Measurements from ENCODE around the gene IL10RB. TPM values are rescaled to one million over a fixed set of nuclear protein-coding genes. Genes with fewer than 3 reads are reported as not detected.

The IL10RB gene
- total RNA-seq, 1 experiment from 2014 or later, result 3.1 TPM

DNA sequence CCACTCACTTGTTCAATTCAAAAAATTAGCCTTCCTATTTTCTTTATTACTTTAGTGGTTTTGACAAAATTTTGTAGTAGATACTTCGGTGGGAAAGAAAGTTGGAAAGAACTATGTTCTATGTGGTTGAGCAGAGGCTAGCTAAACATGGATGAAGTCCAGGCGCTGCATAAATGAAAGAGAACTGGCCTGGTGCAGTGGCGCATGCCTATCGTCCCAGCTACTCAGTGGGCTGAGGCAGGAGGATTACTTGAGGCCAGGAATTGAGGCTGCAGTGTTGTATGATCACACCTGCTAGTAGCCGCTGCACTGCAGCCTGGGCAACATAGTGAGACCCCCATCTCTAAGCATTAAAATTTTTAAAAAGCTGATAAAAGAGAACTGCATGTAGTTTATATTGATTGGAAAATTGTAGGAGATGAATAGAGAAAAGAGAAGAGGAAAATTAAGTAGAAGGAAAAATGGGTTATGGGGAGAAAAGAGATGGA lies 79.6 kb downstream of the IL10RB start:
- Mint-ChIP-seq H3K4me1 (no peaks in the 10 kb centered on the region), H3K27ac (peak overlapping the region in 1 of 3 experiments; percentile 3; a peak in 1 of 7 replicates), H3K27me3 (ENCODE audit: low read depth) (no peaks in the 10 kb centered on the region), H3K4me3 (no peak overlapping the region), H3K36me3 (ENCODE audit: insufficient read depth in 1 of 3, low read depth in 3 of 3) (peaks cover 7 to 57% (median 43%) of the 10 kb centered on the region in 3 experiments; a peak in 6 of 7 replicates), H3K9me3 (no peaks in the 10 kb centered on the region)
- no peak overlapping the region for H3K18ac ChIP-seq (ENCODE audit: insufficient read length, low read depth, low read length)
- WGBS (ENCODE audit: extremely low coverage, insufficient read length, low lambda C conversion rate), result no CpG with 5 or more reads among the region's 5 CpGs
- no peak overlapping the region for H3K56ac ChIP-seq (ENCODE audit: insufficient read length, low read depth, low read length)
- no peak overlapping the region for H2BK15ac ChIP-seq (ENCODE audit: low read depth, low read length)
- no peaks in the 10 kb centered on the region for H3K79me2 ChIP-seq (ENCODE audit: insufficient read depth, low read length)
- no peak overlapping the region for H3K27ac ChIP-seq (ENCODE audit: insufficient read length, low read depth, low read length)
- TF ChIP-seq, protein P1, sequence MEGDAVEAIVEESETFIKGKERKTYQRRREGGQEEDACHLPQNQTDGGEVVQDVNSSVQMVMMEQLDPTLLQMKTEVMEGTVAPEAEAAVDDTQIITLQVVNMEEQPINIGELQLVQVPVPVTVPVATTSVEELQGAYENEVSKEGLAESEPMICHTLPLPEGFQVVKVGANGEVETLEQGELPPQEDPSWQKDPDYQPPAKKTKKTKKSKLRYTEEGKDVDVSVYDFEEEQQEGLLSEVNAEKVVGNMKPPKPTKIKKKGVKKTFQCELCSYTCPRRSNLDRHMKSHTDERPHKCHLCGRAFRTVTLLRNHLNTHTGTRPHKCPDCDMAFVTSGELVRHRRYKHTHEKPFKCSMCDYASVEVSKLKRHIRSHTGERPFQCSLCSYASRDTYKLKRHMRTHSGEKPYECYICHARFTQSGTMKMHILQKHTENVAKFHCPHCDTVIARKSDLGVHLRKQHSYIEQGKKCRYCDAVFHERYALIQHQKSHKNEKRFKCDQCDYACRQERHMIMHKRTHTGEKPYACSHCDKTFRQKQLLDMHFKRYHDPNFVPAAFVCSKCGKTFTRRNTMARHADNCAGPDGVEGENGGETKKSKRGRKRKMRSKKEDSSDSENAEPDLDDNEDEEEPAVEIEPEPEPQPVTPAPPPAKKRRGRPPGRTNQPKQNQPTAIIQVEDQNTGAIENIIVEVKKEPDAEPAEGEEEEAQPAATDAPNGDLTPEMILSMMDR (conservative IDR thresholded peaks at IDR 0.05), result no peak
- H3K23ac ChIP-seq (ENCODE audit: insufficient read length, low read depth, low read length), result no peak overlapping the region
- H3T11ph ChIP-seq (ENCODE audit: low read length), result no peak overlapping the region
- H3K4ac ChIP-seq (ENCODE audit: low read depth, low read length), result no peak overlapping the region
- no peak overlapping the region for H2AFZ ChIP-seq (ENCODE audit: low read length)
- H3K79me1 ChIP-seq (ENCODE audit: insufficient read depth, low read depth, low read length, poor library complexity, severe bottlenecking), result no peaks in the 10 kb centered on the region
- no peak for DNase-seq
- no peaks in the 10 kb centered on the region for H3K9me3 ChIP-seq (ENCODE audit: control insufficient read depth, low read depth, low read length)
- no peak overlapping the region for H4K5ac ChIP-seq (ENCODE audit: insufficient read length, low read depth, low read length)
- no peak overlapping the region for H4K91ac ChIP-seq (ENCODE audit: insufficient read length, low read depth, low read length)
- no peak overlapping the region for H4K8ac ChIP-seq (replicated peaks; ENCODE audit: insufficient read length, low read depth, low read length)
- H3K23me2 ChIP-seq (ENCODE audit: insufficient read length, low read depth, low read length, poor library complexity, severe bottlenecking), result no peaks in the 10 kb centered on the region
- H2BK20ac ChIP-seq (ENCODE audit: low read depth, low read length, poor library complexity, severe bottlenecking), result no peak overlapping the region
- H3K9ac ChIP-seq (ENCODE audit: extremely low read depth, insufficient read length, low read length), result no peak overlapping the region
- no peaks in the 10 kb centered on the region for H4K20me1 ChIP-seq (ENCODE audit: control insufficient read depth, insufficient read depth, insufficient read length)
- H2BK12ac ChIP-seq (ENCODE audit: insufficient read length, low read depth, low read length), result no peak overlapping the region
- no peak overlapping the region for H3K14ac ChIP-seq (ENCODE audit: insufficient read depth, low read length)
- H3K4me2 ChIP-seq (ENCODE audit: insufficient read depth, insufficient read length, low read length), result no peak overlapping the region
- no peaks in the 10 kb centered on the region for H3K27me3 ChIP-seq (ENCODE audit: insufficient read depth, low read length)
- no peak overlapping the region for H2BK5ac ChIP-seq (ENCODE audit: insufficient read length, low read length)
- H2BK120ac ChIP-seq (ENCODE audit: low read depth, low read length, poor library complexity, severe bottlenecking), result no peak overlapping the region
- H3K4me1 ChIP-seq (ENCODE audit: insufficient read depth, low read length), result no peaks in the 10 kb centered on the region
- no peak overlapping the region for H2AK5ac ChIP-seq (ENCODE audit: insufficient read length, low read length)

Other genes starting within 250 kb of the IL10RB start
- 1.4 and 2.0 TPM in 2 replicates for gene OLIG2, start 240.4 kb upstream of the IL10RB start, total RNA-seq (2021)
- gene OLIG1, start 196.2 kb upstream of the IL10RB start, total RNA-seq (2021), result 0.31 and 0.33 TPM in 2 replicates
- 13.6 and 14.4 TPM in 2 replicates for gene IFNAR2, start 36.4 kb upstream of the IL10RB start, total RNA-seq (2021)
- 14.2 and 15.8 TPM in 2 replicates for gene IFNAR1, start 58.6 kb downstream of the IL10RB start, total RNA-seq (2021)
- gene IFNGR2, start 137.0 kb downstream of the IL10RB start, total RNA-seq (2021), result 44.1 and 46.1 TPM in 2 replicates
- 14.8 and 17.6 TPM in 2 replicates for gene TMEM50B, start 213.6 kb downstream of the IL10RB start, total RNA-seq (2021)
- 3.4 and 3.7 TPM in 2 replicates for gene DNAJC28, start 225.3 kb downstream of the IL10RB start, total RNA-seq (2021)

Measured in H9 (cell line).